Transverse colon (tissue), 4 donors: ENCODE measurements around the gene BTBD19. TPM values are rescaled to one million over a fixed set of nuclear protein-coding genes. Genes with fewer than 3 reads are reported as not detected.
A peak's percentile ranks its signal among the peaks of the same experiment; 100 is the strongest.
"Not testable (repeated sequence)": the region's sequence is repeated elsewhere in the genome, so short reads cannot be mapped to it uniquely, and the experiment has no call there.

Source experiments
- DNase-seq: peaks from one replicate; pipeline ENCODE4 v3.0.0-alpha.2; 2019
- H3K27ac ChIP-seq, 4 donors: fragments of 200-600 bp; sonication (generic); 2 replicates each; pipeline ENCODE4 v1.5.1; 2016 to 2018; ENCODE audit warnings: inconsistent platforms in 4 of 4
- H3K27me3 ChIP-seq: fragments of 200-600 bp; sonication (generic); 2 replicates; pipeline ENCODE4 v1.5.1; 2017; ENCODE audit warnings: inconsistent platforms
- H3K36me3 ChIP-seq, 4 donors: fragments of 200-600 bp; sonication (generic); 2 replicates each; pipeline ENCODE4 v1.5.1; 2017 to 2019; ENCODE audit warnings: inconsistent platforms in 4 of 4
- H3K4me1 ChIP-seq, 4 donors: fragments of 200-600 bp; sonication (generic); 2 replicates each; pipeline ENCODE4 v1.5.1; 2017 to 2020; ENCODE audit warnings: inconsistent platforms in 4 of 4
- H3K4me3 ChIP-seq, 4 donors: fragments of 200-600 bp; sonication (generic); 1 replicate in 1 of 4; 2 replicates in 3 of 4; pipeline versions ENCODE4 v1.5.1 to v1.6.1; 2017 to 2019; ENCODE audit warnings: inconsistent platforms in 4 of 4
- H3K9me3 ChIP-seq, 2 donors: fragments of 200-600 bp; sonication (generic); 2 replicates each; pipeline ENCODE4 v1.5.1; 2017 to 2019; ENCODE audit warnings: inconsistent platforms in 2 of 2
- CTCF ChIP-seq, 5 experiments: fragments of 200-600 bp in 3 of 5; fragments of 450-650 bp in 2 of 5; sonication (generic) in 3 of 5; IDR thresholded peaks; 1 replicate in 2 of 5; 2 replicates in 3 of 5; pipeline ENCODE4 v1.5.1; 2016 to 2017; ENCODE audit warnings: antibody characterized with exemption in 5 of 5, inconsistent platforms in 3 of 5, mild to moderate bottlenecking in 2 of 5, moderate library complexity in 1 of 5
- EP300 ChIP-seq: sonication (generic); formaldehyde crosslinking; IDR thresholded peaks from one replicate; pipeline ENCODE4 v1.6.1; 2017; ENCODE audit warnings: antibody characterized with exemption, low read depth
- POLR2A ChIP-seq: fragments of 450-650 bp; IDR thresholded peaks from one replicate; pipeline ENCODE4 v1.6.1; 2016; ENCODE audit warnings: antibody characterized with exemption, mild to moderate bottlenecking, moderate library complexity
- POLR2AphosphoS5 ChIP-seq, 3 donors: sonication (generic); formaldehyde crosslinking; IDR thresholded peaks; one replicate each; pipeline ENCODE4 v1.6.1; 2016; ENCODE audit warnings: antibody characterized with exemption in 3 of 3
- WGBS, 2 donors: methylation state at CpG; one replicate each; pipeline ENCODE4 v1.1.5; 2018; ENCODE audit warnings: low coverage in 1 of 2; 5-methylcytosine and 5-hydroxymethylcytosine counted together
- in situ Hi-C, 4 donors: fragments of 200-750 bp; cut with MboI; loops; one replicate each; pipeline versions ENCODE4 v1.15.0 to v1.15.1; 2017; ENCODE audit warnings: low sequenced_read_pairs in 3 of 4, low pct_ligation_motif_present in 1 of 4, low pct_unique_long_range_greater_than_20kb in 1 of 4
- intact Hi-C: fragments of 100-400 bp; cut with DNase I; formaldehyde crosslinking; loops from one replicate; pipeline ENCODE4 v1.15.1; 2023; ENCODE audit warnings: low total_unique reads
- total RNA-seq, 4 donors: library from RNA; depleted of rRNA; stranded (reverse); fragments of >200 nt; gene quantifications; one replicate each; pipeline ENCODE4 v1.1.0, GENCODE V29; 2016

BTBD19 gene
- total RNA-seq, 4 donors from 2014 or later, result 1.5 to 22.1 (median 3.7) TPM

- H3K27me3 ChIP-seq, result no peaks in the 10 kb centered on the region
- H3K4me1 ChIP-seq, result peaks cover 11 to 40% (median 22%) of the 10 kb centered on the region in 4 donors
- H3K36me3 ChIP-seq, result no peaks in the 10 kb centered on the region
- H3K27ac ChIP-seq, result no peak within 1 kb of the TSS
- 86% methylated on average over 8 of the region's 9 CpGs; no CpG with 5 or more reads in 1 of the 2 donors for WGBS, 2 donors
- TF ChIP-seq POLR2AphosphoS5 (IDR thresholded peaks at IDR 0.05), result no peak
- TF ChIP-seq EP300, result no peak
- no peak for TF ChIP-seq POLR2A
- no peak for TF ChIP-seq CTCF (IDR thresholded peaks at IDR 0.05)
- in situ Hi-C loops, result loop anchor here in 2 of 4 donors (25.0 kb wide), 2 partner anchors 224 to 524 kb away; partner anchors contain the start of genes HECTD3 (in 1 of the 2) and UROD (in 1 of the 2)
- no peak within 1 kb of the TSS for H3K4me3 ChIP-seq
- intact Hi-C loops, result loop anchor here (1.0 to 10.0 kb wide), 2 partner anchors 28 to 47 kb away; no protein-coding TSS in a partner anchor
- no peaks in the 10 kb centered on the region for H3K9me3 ChIP-seq
- DNase-seq, result no peak
These were observed 20.0 kb upstream of the BTBD19 start, which contains the start of gene BEST4 for GRCh38 chr1:44788120-44788860. TSS of gene BEST4 (minus strand) at chr1:44788170. CDS start at chr1:44787705, 465 bp downstream.

- Histone ChIP-seq H3K36me3 (no peaks in the 10 kb centered on the region), H3K27me3 (no peaks in the 10 kb centered on the region), H3K4me3 (no peak overlapping the region), H3K27ac (peak overlapping the region in 2 of 4 donors; percentile 12 to 22), H3K9me3 (no peaks in the 10 kb centered on the region), H3K4me1 (peaks cover 0 to 17% (median 4%) of the 10 kb centered on the region in 4 donors)
- TF ChIP-seq EP300 (no peak), POLR2AphosphoS5 (IDR thresholded peaks at IDR 0.05) (no peak), POLR2A (no peak), CTCF (IDR thresholded peaks at IDR 0.05) (no peak)
- intact Hi-C loops (no loop called here), in situ Hi-C loops (loop anchor here in 2 of 4 donors (25.0 kb wide), 2 partner anchors 221 to 521 kb away; partner anchors contain the start of genes HECTD3 (in 1 of the 2) and UROD (in 1 of the 2))
- WGBS, 2 donors, result 66% methylated on average over 7 of the region's 7 CpGs; no CpG with 5 or more reads in 1 of the 2 donors
- DNase-seq, result peak; percentile 27
These were observed 17.1 kb upstream of the BTBD19 start for GRCh38 chr1:44790968-44791801.

DNA sequence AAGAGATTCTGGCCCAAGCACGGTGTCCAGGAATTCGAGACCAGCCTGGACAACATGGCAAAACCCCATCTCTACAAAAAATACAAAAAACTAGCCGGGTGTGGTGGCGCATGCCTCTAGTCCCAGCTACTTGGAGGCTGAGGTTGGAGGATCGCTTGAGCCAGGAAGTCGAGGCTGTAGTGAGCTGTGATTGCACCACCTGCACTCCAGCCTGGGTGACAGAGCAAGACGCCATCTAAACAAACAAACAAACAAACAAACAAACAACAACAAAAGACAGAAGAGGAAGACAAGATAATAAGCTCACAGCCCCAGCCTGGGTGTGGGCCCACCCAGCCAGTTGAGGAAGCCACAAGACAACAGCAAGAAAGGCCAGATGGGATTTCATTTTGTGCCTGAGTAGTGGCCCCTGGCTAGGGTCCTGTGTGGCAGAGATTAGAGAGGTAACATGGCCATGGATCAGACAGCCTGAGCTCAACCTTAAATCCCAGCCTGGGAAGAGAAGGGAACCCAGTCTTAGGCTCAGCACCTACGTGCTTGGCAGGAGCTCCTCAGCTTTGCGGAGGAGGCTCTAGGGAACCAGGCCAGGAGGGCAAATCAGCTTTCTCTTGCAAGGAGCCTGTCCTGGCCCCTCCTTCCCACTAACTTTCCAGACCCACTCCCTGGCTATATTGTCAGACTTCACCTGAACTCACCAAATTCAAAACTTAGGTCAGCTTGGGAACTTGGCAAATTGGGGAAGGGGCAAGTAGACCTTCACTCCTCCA, 15.4 kb upstream of the BTBD19 start:
- peaks cover 0 to 12% (median 0%) of the 10 kb centered on the region in 4 donors for H3K4me1 ChIP-seq
- H3K36me3 ChIP-seq, result no peaks in the 10 kb centered on the region
- H3K27me3 ChIP-seq, result no peaks in the 10 kb centered on the region
- no peak overlapping the region for H3K27ac ChIP-seq
- in situ Hi-C loops (loop anchor here in 2 of 4 donors (25.0 kb wide), 2 partner anchors 219 to 519 kb away; partner anchors contain the start of genes HECTD3 (in 1 of the 2) and UROD (in 1 of the 2)), intact Hi-C loops (no loop called here)
- H3K9me3 ChIP-seq, result no peaks in the 10 kb centered on the region
- WGBS, 2 donors, result 71 to 88% methylated on average over 3 to 9 of the region's 9 CpGs
- H3K4me3 ChIP-seq, result no peak overlapping the region
- DNase-seq, result no peak
- TF ChIP-seq POLR2AphosphoS5 (IDR thresholded peaks at IDR 0.05), result no peak
- TF ChIP-seq CTCF (IDR thresholded peaks at IDR 0.05), result no peak
- TF ChIP-seq EP300, result no peak
- no peak for TF ChIP-seq POLR2A

DNA sequence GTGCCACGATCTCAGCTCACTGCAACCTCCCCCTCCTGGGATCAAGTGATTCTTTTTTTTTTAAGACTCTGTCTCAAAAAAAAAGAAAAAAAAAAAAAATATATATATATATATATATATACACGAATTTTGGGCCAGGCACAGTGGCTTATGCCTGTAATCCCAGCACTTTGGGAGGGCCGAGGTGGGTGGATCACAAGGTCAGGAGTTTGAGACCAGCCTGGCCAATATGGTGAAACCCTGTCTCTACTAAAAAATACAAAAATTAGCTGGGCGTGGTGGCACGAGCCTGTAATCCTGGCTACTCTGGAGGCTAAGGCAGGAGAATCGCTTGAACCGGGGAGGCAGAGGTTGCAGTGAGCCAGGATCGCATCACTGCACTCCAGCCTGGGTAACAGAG, 10.4 kb upstream of the BTBD19 start:
- in situ Hi-C loops, result loop anchor here in 2 of 4 donors (25.0 kb wide), 2 partner anchors 214 to 514 kb away; partner anchors contain the start of genes HECTD3 (in 1 of the 2) and UROD (in 1 of the 2)
- H3K27ac ChIP-seq, intact Hi-C loops, H3K9me3 ChIP-seq, H3K4me3 ChIP-seq, H3K36me3 ChIP-seq, H3K27me3 ChIP-seq, DNase-seq: not testable (repeated sequence)
- WGBS, 2 donors, result 75% methylated on average over 8 of the region's 8 CpGs; no CpG with 5 or more reads in 1 of the 2 donors
- peaks cover 6 to 26% (median 16%) of the 10 kb centered on the region in 4 donors for H3K4me1 ChIP-seq
